ENCODE measurements around the gene PRKCG. TPM values are rescaled to one million over a fixed set of nuclear protein-coding genes. Genes with fewer than 3 reads are reported as not detected.

The PRKCG gene
- total RNA-seq, 4 donors from 2014 or later = not detected

GRCh38 chr19:53903055-53903680 lies 21.2 kb downstream of the PRKCG start:
- ATAC-seq (ENCODE audit: low FRiP score) = no peak
- DNase-seq (ENCODE audit: low spot score) = no peak
- no peak for TF ChIP-seq CTCF (IDR thresholded peaks at IDR 0.05)

- no peak for ATAC-seq (ENCODE audit: low FRiP score)
Observed at GRCh38 chr19:53904909-53905308, 22.9 kb downstream of the PRKCG start.

GRCh38 chr19:53905787-53906186 lies 23.8 kb downstream of the PRKCG start:
- no peak for ATAC-seq (ENCODE audit: low FRiP score)

More at GRCh38 chr19:53904909-53905308, 22.9 kb downstream of the PRKCG start:
- DNase-seq (ENCODE audit: low spot score) = no peak
- TF ChIP-seq CTCF (IDR thresholded peaks at IDR 0.05) = no peak

GRCh38 chr19:53906211-53907192 lies 24.5 kb downstream of the PRKCG start:
- ATAC-seq (ENCODE audit: low FRiP score) = no peak
- no peak for DNase-seq (ENCODE audit: low spot score)
- TF ChIP-seq CTCF (IDR thresholded peaks at IDR 0.05) = peak in 1 of 3 donors; percentile 33

More at GRCh38 chr19:53905787-53906186, 23.8 kb downstream of the PRKCG start:
- TF ChIP-seq CTCF (IDR thresholded peaks at IDR 0.05) = no peak
- DNase-seq (ENCODE audit: low spot score) = no peak

GRCh38 chr19:53907193-53907581 lies 25.2 kb downstream of the PRKCG start:
- ATAC-seq (ENCODE audit: low FRiP score) (no peak), DNase-seq (ENCODE audit: low spot score) (no peak)
- TF ChIP-seq CTCF (IDR thresholded peaks at IDR 0.05) = no peak

- DNase-seq (ENCODE audit: low spot score) (no peak), ATAC-seq (ENCODE audit: low FRiP score) (no peak)
- no peak for TF ChIP-seq CTCF (IDR thresholded peaks at IDR 0.05)
Observed at GRCh38 chr19:53907690-53908089, 25.7 kb downstream of the PRKCG start.
